Measurements from ENCODE around the gene NR4A1.

Gene NR4A1

DNA sequence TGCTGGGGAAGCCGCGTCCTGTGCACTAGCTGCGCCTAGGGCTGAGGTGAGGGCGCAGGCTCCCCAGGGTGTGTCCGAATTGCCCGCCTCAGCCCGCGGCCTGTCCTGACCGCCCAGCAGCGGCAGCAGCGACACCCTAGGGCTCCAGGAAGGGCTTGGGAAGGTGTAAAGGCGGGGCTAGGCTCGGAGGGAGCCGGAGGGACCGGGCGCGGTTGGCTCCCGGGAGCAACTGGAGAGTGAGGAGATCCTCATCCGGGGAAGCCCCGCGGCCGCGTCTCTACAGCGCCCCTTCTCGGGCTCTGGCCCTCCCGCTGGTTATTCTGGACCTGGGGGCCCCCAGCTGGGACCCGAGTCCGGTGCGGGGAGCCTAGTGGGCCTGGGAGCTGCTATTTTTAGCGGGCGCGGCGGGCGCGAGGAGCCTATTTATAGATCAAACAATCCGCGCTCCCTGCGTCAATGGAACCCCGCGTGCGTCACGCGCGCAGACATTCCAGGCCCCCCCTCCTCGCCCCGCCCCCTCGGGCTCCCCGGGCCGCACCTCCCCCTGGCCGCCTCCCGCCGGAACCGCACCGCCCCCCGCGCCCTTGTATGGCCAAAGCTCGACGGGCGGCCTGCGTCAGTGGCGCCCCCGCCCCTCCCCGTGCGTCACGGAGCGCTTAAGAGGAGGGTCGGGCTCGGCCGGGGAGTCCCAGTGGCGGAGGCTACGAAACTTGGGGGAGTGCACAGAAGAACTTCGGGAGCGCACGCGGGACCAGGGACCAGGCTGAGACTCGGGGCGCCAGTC, at the start of gene NR4A1:
TSS of gene NR4A1 (plus strand) at position 685 of the 784 bp plus-strand sequence. CDS start 2,887 bp downstream, outside the sequence.
- DNase-seq (ENCODE audit: low read depth, low spot score) = peak; percentile 99

DNA sequence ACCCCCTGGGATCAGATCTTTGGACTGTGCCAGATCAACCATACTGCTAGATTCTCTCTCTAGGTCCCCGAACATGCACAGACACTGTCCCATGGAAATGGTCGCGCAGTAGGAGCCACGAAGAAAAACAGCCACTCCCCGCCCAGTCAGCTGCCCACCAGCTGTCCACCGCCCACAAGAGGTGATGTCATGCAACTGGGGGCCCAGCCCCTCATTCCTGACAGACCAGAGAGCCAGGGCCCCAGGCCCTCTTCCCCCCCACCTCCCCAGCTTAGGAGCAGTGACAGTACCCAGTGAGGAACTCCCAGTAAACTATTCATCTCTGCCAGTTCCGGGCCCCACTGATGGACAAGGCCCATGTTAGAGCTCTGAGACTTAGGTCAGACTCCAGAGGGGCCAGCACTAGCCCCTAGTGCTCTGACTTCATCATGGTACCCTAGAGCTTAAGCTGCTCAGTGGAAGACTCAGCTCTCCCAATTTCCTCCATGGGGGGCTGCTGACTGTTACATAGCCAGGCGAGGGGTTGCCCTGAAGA, 48.2 kb upstream of the NR4A1 start:
- no peak for DNase-seq (ENCODE audit: low read depth, low spot score)

DNA sequence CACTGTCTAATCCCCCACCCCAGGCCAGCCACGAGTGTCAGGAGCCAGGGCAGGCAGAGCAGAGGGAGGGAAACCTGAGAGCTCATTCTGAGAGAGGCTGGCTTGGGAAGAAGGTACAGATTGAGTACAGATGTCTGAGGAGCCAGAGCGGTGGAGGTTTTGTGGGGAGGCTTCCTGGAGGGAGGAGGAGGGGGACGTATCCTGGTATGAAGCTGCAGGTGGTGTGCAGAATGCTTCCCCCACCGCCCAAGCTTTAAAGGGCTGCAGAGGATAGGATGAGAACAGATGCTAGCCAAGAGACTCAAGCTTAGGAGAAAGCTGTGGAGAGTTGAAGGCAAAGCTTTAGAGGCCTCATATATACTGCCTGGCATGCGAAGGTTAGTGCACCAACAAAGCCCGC, 47.7 kb upstream of the NR4A1 start:
- DNase-seq (ENCODE audit: low read depth, low spot score) = no peak

DNA sequence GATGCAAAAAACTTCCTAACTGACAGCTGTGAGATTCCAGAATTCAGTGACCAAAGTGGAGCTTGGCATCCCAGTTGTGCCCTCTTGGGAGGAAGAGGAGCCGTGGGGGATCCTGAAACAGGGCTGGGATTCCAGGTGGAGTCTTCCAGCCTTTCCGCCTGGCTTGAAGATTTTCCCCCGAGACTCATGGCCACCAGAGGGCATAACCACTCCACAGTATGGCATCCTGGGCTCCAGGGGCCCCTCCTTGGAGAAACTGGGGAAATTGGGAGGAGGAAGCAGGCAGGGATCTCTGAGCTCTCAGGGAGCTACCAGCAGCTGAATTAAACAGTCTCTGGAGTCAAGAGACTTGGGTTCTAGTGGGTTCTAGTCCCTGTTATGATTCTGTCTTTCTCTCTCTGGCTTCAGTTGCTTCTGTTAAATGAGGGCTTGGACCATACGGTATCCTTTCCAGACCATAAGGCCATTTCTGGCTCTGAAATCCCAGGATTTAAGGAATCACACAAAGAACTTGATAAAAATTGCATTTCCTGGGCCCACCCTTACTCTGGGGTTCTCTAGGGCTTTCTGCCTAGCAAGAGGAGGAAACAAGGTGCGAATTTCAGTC, 47.1 kb upstream of the NR4A1 start:
- no peak for DNase-seq (ENCODE audit: low read depth, low spot score)

DNA sequence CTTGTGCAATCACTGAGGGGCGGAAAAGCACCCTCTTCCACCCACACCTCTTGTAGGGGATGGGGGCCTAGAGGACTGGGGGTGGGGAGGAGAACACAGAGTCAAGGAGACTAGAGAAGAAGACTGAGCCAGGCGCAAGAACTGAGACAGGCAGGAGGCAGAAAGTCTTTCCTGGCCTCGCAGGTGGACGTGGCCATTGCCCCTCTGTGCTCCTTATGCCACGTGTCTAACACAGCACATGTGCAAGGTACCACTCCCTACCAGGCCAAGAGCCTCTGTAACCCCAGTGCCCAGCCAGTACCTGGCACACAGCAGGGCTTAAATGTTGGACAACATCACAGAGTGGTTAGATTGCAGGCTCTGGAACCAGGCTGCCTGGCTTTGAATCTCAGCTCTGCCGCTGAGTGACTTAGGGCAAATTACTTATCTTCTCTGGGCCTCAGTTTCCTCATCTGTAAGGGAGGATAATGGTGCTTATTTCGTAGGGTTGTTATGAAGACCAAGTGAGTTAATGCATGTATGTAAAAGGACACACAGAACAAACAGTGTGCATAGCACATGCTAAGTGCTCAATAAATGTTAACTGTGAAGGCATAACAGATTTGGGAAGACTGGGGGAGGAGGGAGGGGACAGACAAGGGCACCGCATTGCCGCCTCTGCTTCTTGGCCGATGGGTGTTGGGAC, 45.9 kb upstream of the NR4A1 start:
- no peak for DNase-seq (ENCODE audit: low read depth, low spot score)

DNA sequence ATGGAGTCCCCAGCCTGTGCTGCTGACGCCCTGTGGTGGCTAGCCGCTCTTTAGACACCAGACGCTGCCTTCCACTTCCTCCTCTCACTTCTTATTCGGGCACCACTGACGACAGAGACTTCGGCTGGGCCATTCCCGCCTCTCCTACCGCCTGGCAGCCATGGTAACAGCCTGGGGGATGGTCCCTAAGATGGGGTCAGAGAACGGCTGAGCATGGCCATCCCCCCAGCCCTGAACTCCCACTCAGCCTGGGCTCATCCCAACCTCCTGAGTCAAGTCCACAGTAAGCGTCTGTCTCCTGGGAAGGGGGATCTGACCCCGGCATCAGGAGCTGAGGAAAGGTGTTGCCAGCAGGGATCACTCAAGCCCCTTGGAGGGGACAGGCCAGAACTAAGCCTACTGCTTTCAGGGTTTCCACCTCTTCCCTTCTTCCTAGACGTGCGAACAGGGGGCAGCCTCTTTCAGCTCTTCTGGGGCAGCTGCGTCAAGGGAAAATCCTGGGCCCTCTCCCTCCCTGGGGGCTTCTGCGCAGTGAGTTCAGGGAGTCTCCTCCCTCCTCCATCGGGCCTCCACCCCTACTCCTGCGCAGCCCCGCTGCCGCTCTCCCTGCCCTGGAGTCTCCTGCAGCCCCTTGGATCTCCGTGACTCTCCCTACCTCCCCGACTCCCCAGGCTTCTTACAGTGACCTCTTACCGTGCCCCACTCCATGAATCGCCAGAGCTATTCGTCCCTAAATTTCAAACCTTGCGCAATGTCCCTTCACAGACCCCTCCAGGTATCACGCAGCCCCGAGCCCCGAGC, 45.1 kb upstream of the NR4A1 start:
- no peak for DNase-seq (ENCODE audit: low read depth, low spot score)

DNA sequence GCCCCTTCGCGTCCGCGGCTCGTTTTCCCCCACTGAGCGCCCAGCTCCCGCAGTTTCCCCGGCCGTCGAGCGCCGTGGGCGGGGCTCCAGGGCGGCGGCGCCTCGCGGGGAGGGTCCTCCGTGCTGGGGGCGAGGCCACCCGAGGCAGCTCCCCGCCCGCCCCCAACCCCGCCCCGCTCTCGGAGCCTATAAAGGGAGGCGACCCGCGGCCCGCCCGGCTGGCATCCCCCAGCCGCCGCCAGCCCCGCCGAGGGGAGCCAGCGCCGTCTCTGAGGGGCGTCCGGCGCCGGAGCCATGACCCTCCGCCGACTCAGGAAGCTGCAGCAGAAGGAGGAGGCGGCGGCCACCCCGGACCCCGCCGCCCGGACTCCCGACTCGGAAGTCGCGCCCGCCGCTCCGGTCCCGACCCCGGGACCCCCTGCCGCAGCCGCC, 44.5 kb upstream of the NR4A1 start, which contains the start of gene TAMALIN:
TSS of gene TAMALIN (plus strand) at position 221 of the 432 bp plus-strand sequence. CDS start at position 295, 74 bp downstream.
- peak; percentile 57 for DNase-seq (ENCODE audit: low read depth, low spot score)

DNA sequence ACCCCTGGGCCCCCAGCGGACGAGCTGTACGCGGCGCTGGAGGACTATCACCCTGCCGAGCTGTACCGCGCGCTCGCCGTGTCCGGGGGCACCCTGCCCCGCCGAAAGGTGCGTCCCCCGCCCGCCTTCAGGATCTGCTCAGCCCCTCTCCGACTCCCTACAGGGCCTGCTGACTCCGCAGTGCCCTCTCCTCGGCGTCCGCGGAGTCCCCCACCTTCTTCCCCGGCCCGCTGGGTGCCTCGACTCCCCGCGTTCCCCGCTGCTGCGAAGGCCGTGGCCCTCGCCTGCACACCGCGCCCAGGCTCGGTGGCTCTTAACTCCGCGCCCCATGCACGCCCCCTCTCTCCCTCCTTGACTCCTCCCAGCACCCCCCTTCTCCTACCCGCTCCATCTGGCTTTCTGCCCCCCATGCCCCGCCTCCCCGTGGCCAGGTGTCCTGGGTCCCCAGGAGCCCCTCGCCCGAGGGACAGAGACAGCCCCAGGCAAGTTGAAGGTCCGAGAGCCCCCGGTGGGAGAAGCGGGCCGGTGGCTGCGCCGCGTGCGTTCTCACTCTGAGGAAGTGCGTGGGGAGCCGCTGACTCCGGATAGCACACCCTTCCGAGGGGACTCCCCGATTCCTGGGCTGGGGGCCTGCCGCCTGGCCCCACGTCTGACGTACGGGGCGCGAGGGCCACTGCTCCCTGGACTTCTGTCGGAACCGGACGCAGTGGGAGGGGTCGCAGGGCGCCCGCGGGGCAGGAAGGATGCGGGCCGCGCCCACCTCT, 43.9 kb upstream of the NR4A1 start:
- DNase-seq (ENCODE audit: low read depth, low spot score) = no peak

DNA sequence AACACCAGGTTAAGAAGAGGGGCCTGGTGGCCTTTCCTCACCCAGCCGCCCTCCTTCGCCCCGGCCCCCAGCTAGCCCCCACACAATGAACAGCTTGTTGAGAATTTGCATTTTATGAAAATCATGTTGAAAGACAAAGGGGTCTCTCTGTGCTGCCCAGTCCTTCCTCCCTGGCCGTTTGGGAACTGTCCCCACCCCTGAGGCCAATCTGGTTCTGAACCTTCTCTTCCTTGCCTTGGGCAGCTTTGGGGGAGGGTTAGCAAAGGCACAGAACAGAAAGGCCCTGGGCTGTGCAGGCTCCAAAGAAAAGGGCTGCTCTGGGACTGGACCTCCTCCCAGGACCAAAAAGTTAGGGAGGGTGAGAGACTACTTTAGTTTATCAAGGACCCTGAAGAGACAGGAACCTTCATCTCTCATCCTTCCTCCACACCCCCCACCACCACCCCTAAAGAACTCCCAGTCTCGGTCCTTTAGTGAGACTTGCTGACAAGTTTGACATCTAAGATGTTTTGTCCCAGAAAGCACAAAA, 43.2 kb upstream of the NR4A1 start:
- DNase-seq (ENCODE audit: low read depth, low spot score) = no peak

DNA sequence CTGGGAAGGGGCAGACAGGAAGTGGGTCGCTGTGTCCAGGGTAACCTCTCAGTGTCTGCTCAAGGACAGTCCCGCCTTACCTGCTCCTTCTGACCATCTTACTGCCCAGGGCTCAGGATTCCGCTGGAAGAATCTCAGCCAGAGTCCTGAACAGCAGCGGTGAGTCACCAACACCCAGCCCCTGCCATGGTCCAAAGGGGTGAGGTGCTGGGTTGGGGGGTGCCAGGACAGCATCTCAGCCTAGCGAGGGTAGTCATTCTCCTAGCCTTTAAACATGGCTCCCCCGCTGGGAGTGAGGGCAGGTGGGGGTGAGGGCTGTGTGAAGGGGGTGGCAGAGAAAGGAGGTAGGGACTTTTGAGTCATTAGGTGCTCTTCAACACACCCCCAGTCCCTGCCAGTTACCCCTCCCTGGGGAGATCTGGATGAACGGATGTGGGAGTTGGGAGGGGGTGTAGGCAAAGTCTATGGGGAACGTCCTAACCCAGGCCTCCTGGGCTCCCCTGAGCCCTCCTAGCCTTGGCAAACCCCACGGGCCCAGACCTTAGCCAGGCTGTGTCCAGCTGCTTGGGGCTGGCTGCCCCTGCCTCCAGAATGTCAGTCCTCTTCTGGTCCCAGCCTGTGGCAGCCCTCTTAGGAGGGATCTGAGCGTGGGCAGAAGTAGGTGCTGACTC, 42.0 kb upstream of the NR4A1 start:
- DNase-seq (ENCODE audit: low read depth, low spot score) = no peak

DNA sequence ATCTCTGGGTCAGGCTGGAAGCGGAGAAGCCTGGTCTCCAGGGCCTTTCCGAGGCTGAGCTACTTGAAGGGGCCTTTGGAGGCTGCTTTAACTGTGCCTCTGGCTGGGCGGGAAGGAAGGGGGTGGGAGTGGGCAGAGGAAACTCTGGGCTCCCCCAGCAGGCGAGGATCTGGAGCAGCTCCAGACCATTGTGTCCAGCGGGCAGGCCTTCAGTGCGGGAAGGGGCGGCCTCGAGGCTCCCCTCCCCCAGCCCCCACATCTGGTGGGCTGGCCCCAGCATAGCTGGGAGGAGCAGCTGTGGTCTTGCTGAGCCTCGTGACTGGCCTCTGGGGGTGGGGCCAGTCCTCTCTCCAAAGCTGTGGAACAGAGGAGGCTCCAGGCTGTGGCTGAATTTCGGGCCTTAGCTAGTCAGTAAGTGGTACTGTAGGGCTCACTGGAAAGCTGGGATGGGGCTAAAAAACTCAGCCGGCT, 41.1 kb upstream of the NR4A1 start:
- DNase-seq (ENCODE audit: low read depth, low spot score) = no peak

DNA sequence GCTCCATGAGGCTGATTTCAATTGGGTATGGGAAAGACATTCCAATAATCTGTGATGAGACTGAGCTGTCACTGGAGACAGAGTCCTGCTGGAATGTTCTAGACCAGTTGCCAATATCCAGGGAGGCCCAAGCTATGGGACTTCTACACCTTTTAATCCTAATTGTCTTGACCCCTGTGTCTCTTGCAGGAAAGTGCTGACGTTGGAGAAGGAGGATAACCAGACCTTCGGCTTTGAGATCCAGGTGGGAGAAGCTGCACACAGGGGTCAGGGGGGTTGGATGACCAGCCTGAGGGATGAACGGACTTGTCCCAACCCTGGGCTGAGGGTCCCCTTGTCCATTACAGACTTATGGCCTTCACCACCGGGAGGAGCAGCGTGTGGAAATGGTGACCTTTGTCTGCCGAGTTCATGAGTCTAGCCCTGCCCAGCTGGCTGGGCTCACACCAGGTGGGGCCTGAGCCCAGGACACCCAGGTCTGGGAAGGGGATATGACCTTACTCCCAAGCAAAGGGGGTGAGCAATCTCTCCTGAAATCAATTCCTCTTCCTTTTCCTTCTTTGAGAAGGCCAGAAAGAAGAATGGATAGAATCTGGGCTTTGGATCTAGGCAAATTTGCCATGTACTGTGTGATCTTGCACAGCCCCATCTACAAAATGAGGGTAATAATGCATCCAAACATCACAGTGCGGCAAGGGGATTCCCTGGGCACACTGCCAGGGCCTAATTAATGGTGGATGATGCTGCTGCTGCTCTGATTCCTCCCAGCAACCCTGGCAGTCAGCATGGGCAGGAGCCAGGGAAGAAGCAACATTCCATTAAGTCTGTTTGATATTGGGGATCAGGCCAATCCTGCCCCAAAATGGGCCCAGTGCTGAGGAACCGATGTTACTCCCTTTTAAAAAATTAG, 40.3 kb upstream of the NR4A1 start:
- DNase-seq (ENCODE audit: low read depth, low spot score) = no peak

DNA sequence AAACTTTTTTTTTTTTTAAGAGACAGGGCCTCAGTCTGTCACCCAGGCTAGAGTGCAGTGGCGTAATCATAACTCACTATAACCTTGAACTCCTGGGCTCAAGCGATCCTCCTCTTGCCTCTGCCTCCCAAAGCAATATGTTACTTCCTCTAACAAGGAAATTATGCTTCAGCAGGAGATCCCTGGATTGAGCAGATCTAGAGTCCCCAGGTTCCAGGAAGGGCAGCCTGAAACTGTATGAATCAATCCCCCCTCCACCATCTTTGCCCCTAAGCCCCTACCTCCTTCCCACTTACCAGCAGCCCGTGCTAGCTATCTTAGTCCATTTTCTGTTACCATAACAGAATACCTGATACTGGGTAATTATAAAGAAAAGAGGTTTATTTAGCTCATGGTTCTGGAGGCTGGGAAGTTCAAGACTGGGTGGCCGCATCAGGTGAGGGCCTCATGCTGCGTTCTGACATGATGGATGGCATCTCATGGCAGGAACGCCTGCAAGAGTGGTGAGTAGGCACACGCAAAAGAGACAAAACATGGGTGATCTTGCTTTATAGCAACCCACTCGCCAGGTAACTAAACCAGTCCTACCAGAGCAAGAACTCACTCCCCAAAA, 39.5 kb upstream of the NR4A1 start:
- no peak for DNase-seq (ENCODE audit: low read depth, low spot score)

DNA sequence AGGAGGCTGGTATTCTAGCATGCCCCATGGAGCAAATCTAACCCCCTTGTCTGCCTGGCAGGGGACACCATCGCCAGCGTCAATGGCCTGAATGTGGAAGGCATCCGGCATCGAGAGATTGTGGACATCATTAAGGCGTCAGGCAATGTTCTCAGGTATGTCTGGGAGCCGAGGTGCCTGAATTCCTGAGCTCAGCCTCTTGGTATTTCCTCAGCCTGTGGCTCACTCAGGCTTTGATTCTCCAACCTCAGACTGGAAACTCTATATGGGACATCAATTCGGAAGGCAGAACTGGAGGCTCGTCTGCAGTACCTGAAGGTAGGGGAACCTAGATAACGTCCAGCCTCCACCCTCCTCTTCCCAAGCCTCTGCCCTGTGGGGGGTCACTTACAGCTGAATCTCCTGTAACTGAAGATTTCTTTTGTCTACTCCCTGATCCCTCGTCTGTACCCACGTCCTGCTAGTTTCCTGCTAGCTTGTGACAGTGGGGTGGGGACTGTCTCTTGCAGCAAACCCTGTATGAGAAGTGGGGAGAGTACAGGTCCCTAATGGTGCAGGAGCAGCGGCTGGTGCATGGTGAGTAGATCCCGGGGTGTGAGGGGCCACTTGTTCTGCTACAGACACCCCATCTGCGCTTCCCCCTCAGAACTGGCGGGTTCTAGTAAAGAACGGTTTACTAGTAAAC, 37.5 kb upstream of the NR4A1 start:
- no peak for DNase-seq (ENCODE audit: low read depth, low spot score)

DNA sequence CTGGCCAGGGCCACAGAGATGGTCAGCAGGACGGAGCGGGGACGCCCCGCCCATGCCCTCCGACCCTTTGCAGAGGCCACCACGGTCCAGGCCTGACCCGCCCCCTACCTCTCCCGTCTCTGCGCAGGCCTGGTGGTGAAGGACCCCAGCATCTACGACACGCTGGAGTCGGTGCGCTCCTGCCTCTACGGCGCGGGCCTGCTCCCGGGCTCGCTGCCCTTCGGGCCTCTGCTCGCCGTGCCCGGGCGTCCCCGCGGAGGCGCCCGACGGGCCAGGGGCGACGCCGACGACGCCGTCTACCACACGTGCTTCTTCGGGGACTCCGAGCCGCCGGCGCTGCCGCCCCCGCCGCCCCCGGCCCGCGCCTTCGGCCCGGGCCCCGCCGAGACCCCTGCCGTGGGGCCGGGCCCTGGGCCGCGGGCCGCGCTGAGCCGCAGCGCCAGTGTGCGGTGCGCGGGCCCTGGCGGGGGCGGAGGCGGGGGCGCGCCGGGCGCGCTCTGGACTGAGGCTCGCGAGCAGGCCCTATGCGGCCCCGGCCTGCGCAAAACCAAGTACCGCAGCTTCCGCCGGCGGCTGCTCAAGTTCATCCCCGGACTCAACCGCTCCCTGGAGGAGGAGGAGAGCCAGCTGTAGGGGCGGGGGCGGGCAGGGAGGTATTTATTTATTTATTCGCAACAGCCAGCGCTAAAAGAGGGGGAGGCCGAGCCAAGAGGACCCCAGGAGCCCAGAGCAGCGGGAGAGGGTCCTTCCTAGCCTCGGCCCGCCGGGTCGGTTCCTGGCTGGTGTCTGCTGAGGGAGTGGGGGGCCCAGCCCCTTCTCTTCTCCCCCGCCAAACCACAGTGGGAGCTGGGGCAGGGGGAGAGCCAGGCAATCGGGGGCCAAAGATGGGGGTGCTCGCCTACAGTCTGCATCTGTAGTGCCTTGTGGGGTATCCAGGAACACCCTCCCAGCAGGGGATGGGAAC, 36.4 kb upstream of the NR4A1 start:
- no peak for DNase-seq (ENCODE audit: low read depth, low spot score)

DNA sequence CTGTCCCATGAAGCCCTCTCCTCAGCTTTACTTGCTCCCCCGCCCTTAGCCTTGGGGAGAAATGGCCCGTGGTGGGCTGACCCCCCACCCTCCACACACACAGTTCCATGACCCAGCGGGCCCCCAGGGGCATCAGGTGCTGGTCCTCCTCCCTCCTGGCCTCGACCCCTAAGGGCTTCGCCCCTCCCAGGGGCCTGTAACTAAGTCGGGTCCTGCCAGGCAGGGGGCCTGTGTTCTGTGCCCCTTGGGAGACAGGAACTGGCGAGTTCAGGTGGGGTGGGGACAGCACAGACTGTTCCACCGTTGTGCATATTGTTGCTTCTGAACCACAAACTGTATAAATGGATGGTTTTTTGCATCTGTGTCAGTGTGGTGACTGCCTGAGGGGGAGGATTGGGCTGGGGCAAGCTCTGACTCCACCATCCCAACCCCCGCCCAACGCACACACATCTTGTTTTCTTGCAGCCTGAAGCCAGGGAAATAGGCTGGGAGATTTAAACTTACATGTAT, 35.7 kb upstream of the NR4A1 start:
- DNase-seq (ENCODE audit: low read depth, low spot score) = no peak

Data from activated naive CD8-positive, alpha-beta T cell treated with anti-CD3 and anti-CD28 coated beads, Interleukin-2, amount 50 U/mL, for 16 hours (primary cell).